Transverse colon (tissue), 4 donors: ENCODE data around the gene TEX19.

Experiments
- CTCF ChIP-seq, 5 experiments: fragments of 200-600 bp in 3 of 5; fragments of 450-650 bp in 2 of 5; sonication (generic) in 3 of 5; IDR thresholded peaks; 1 replicate in 2 of 5; 2 replicates in 3 of 5; pipeline ENCODE4 v1.5.1; 2016 to 2017; ENCODE audit warnings: antibody characterized with exemption in 5 of 5, inconsistent platforms in 3 of 5, mild to moderate bottlenecking in 2 of 5, moderate library complexity in 1 of 5
- EP300 ChIP-seq: sonication (generic); formaldehyde crosslinking; IDR thresholded peaks from one replicate; pipeline ENCODE4 v1.6.1; 2017; ENCODE audit warnings: antibody characterized with exemption, low read depth
- POLR2A ChIP-seq: fragments of 450-650 bp; IDR thresholded peaks from one replicate; pipeline ENCODE4 v1.6.1; 2016; ENCODE audit warnings: antibody characterized with exemption, mild to moderate bottlenecking, moderate library complexity
- POLR2AphosphoS5 ChIP-seq, 3 donors: sonication (generic); formaldehyde crosslinking; IDR thresholded peaks; one replicate each; pipeline ENCODE4 v1.6.1; 2016; ENCODE audit warnings: antibody characterized with exemption in 3 of 3

GRCh38 chr17:82382933-82383255 is 23.8 kb downstream of the TEX19 start:
- TF ChIP-seq CTCF (IDR thresholded peaks at IDR 0.05) (no peak), POLR2A (no peak), EP300 (no peak), POLR2AphosphoS5 (IDR thresholded peaks at IDR 0.05) (no peak)
